Measurements from ENCODE around the gene TRIP13.

GRCh38 chr5:943918-944620, 51.4 kb downstream of the TRIP13 start:
- TF ChIP-seq EZH2 (IDR thresholded peaks at IDR 0.05; ENCODE audit: borderline replicate concordance, insufficient read depth, low read length, poor library complexity, severe bottlenecking) (no peak), CTCF (IDR thresholded peaks at IDR 0.05; ENCODE audit: poor library complexity, severe bottlenecking) (no peak), TAF1 (IDR thresholded peaks at IDR 0.05; ENCODE audit: low read depth) (no peak), RAD21 (conservative IDR thresholded peaks at IDR 0.05) (no peak)
